ENCODE results near the gene TRIM15. TPM values are rescaled to one million over a fixed set of nuclear protein-coding genes. Genes with fewer than 3 reads are reported as not detected.

The TRIM15 gene
- total RNA-seq, 1 experiment from 2014 or later = 0.20 TPM

GRCh38 chr6:30211306-30211705 is 48.0 kb downstream of the TRIM15 start:
- Histone ChIP-seq H3K56ac (ENCODE audit: insufficient read length, low read depth, low read length) (no peak overlapping the region), H3K4ac (ENCODE audit: low read depth, low read length) (no peak overlapping the region), H2BK12ac (ENCODE audit: insufficient read length, low read depth, low read length) (no peak overlapping the region), H3K9me3 (ENCODE audit: control insufficient read depth, low read depth, low read length) (no peaks in the 10 kb centered on the region), H3T11ph (ENCODE audit: low read length) (no peak overlapping the region), H3K4me1 (ENCODE audit: insufficient read depth, low read length) (peaks cover 19% of the 10 kb centered on the region; the same call in 1 of the 2 replicates), H3K9ac (ENCODE audit: extremely low read depth, insufficient read length, low read length) (no peak overlapping the region), H3K79me2 (ENCODE audit: insufficient read depth, low read length) (peaks cover 6% of the 10 kb centered on the region; the same call in 1 of the 2 replicates), H4K8ac (replicated peaks; ENCODE audit: insufficient read length, low read depth, low read length) (no peak overlapping the region), H4K91ac (ENCODE audit: insufficient read length, low read depth, low read length) (no peak overlapping the region), H4K20me1 (ENCODE audit: control insufficient read depth, insufficient read depth, insufficient read length) (no peaks in the 10 kb centered on the region), H2AK5ac (ENCODE audit: insufficient read length, low read length) (no peak overlapping the region), H2BK20ac (ENCODE audit: low read depth, low read length, poor library complexity, severe bottlenecking) (no peak overlapping the region), H2AFZ (ENCODE audit: low read length) (no peak overlapping the region), H2BK5ac (ENCODE audit: insufficient read length, low read length) (no peak overlapping the region), H4K5ac (ENCODE audit: insufficient read length, low read depth, low read length) (no peak overlapping the region), H3K23me2 (ENCODE audit: insufficient read length, low read depth, low read length, poor library complexity, severe bottlenecking) (peaks cover 12% of the 10 kb centered on the region), H3K14ac (ENCODE audit: insufficient read depth, low read length) (no peak overlapping the region), H3K23ac (ENCODE audit: insufficient read length, low read depth, low read length) (no peak overlapping the region), H2BK120ac (ENCODE audit: low read depth, low read length, poor library complexity, severe bottlenecking) (no peak overlapping the region), H3K18ac (ENCODE audit: insufficient read length, low read depth, low read length) (no peak overlapping the region), H3K27me3 (ENCODE audit: insufficient read depth, low read length) (no peaks in the 10 kb centered on the region), H3K79me1 (ENCODE audit: insufficient read depth, low read depth, low read length, poor library complexity, severe bottlenecking) (peaks cover 5% of the 10 kb centered on the region), H2BK15ac (ENCODE audit: low read depth, low read length) (no peak overlapping the region), H3K27ac (ENCODE audit: insufficient read length, low read depth, low read length) (no peak overlapping the region), H3K4me2 (ENCODE audit: insufficient read depth, insufficient read length, low read length) (no peak overlapping the region)
- peaks cover 10% of the 10 kb centered on the region for H3K27me3 Mint-ChIP-seq (ENCODE audit: low read depth)
- 0 out of 7 replicates have a peak overlapping the region, but pooled peaks of 1 of the 3 experiments have one; percentile 18 for H3K27ac Mint-ChIP-seq
- H3K4me3 Mint-ChIP-seq = peak overlapping the region in 1 of 2 experiments; percentile 24; a peak in 1 of 5 replicates
- peaks cover 0 to 4% (median 2%) of the 10 kb centered on the region in 3 experiments; a peak in 4 of 7 replicates for H3K36me3 Mint-ChIP-seq (ENCODE audit: insufficient read depth in 1 of 3, low read depth in 3 of 3)
- DNase-seq = no peak
- peaks cover 48 to 54% of the 10 kb centered on the region in 2 experiments for H3K4me1 Mint-ChIP-seq
- WGBS (ENCODE audit: extremely low coverage, insufficient read length, low lambda C conversion rate) = no CpG with 5 or more reads among the region's 2 CpGs
- TF ChIP-seq CTCF (conservative IDR thresholded peaks at IDR 0.05) = no peak
- no peaks in the 10 kb centered on the region; a peak in 1 of 5 replicates for H3K9me3 Mint-ChIP-seq

All from H9 (cell line).